GM12874 (cell line): ENCODE data around the gene NAA60.

ENCODE experiments used
- TF ChIP-seq, protein P1 (sequence below): IDR thresholded peaks from 2 replicates; pipeline ENCODE4 v1.5.1; 2011; ENCODE audit warnings: low read depth, mild to moderate bottlenecking, control low read depth, low read length, moderate library complexity; ENCODE audit not compliant: insufficient read depth

NAA60 gene

DNA sequence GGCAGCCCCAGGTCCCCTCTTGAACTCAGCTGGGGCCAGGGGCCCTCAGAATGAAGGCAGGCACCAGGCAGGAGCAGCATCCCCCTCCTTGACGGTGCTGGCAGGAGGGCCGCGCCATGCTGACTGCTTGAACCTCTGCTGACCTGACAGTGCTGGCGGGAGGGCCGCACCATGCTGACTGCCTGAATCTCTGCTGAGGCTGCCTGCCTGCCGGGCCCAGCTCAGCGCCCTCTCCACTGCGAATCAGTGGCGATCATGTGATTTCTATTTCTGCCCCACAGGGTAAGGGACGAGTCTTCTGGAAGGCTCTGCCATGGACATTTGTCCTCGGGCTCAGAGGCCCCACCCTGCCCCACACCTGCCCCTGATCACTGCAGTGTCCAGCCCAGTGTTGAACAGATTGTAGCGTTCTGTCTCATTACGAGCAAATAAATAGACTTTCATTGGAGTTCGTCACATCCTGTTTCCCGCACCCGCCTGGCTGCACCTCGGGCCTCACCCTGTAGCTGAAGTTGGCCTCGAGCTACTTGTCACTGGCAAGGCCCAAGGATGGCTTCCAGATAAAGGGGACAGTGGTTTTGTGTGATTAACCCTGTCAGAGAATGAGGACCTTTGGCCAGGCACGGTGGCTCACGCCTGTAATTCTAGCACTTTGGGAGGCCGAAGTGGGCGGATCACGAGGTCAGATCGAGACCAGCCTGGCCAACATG is 43.2 kb downstream of the NAA60 start:
- TF ChIP-seq, protein P1, sequence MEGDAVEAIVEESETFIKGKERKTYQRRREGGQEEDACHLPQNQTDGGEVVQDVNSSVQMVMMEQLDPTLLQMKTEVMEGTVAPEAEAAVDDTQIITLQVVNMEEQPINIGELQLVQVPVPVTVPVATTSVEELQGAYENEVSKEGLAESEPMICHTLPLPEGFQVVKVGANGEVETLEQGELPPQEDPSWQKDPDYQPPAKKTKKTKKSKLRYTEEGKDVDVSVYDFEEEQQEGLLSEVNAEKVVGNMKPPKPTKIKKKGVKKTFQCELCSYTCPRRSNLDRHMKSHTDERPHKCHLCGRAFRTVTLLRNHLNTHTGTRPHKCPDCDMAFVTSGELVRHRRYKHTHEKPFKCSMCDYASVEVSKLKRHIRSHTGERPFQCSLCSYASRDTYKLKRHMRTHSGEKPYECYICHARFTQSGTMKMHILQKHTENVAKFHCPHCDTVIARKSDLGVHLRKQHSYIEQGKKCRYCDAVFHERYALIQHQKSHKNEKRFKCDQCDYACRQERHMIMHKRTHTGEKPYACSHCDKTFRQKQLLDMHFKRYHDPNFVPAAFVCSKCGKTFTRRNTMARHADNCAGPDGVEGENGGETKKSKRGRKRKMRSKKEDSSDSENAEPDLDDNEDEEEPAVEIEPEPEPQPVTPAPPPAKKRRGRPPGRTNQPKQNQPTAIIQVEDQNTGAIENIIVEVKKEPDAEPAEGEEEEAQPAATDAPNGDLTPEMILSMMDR = no peak

DNA sequence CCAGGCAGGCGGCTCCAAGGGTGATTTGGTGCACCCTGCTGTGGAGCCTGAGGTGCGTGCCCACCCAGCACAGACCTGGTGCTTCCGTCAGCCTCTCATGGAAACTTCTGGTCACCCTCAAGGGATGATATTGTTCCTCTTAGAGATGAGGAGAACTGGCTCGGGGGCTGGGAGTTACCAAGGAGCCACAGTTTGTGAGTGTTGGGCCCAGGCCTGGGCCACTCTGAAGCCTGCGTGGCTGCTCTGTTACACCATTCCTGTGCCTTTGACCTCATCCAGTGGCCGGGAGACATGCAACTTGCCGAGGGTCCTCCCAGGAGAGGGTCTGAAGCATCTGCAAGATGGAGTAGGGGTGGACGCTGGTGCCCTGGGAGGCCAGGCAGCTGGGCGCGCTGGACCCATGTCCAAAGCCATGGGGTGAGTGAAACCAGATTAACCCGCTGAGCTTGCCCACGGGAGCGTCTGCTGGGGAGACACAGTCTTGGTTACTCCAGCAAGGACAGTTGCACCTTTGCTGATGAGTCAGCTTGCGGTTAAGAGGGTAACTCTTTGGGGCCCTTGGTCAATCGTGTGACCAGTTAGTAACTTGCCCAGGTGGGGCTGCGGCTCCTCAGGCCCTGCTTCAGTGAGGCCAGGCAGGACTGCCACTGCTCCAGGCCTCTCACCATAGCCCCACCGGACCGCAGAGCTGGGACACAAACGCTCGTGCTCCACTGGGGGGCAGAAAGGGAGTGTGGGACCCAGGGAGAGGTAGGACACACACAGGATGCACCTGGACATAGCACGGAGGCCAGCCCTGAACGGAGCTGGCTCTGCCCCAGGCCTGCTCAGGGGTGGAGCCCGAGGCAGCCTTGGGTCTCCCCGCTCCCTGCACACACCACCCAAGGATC is 44.3 kb downstream of the NAA60 start:
- TF ChIP-seq, protein P1 = no peak

DNA sequence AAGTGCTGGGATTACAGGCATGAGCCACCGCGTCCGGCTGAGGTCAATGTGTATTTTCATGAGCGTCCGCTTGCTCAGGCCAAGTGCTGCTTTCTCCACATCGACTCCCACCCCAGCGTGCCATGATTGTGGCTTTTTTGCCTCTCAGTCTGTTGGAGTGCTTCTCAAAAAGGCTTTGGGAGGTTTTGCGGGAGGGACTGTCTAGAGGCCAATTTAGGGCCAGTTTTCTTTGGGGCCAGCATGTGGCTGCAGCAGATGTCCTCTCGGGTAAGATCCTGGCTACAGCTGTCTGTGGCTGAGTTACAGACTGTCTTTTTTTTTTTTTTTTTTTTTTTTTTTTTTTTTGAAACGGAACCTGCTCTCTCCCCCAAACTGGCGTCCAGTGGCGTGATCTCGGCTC is 45.3 kb downstream of the NAA60 start:
- TF ChIP-seq, protein P1 = no peak

DNA sequence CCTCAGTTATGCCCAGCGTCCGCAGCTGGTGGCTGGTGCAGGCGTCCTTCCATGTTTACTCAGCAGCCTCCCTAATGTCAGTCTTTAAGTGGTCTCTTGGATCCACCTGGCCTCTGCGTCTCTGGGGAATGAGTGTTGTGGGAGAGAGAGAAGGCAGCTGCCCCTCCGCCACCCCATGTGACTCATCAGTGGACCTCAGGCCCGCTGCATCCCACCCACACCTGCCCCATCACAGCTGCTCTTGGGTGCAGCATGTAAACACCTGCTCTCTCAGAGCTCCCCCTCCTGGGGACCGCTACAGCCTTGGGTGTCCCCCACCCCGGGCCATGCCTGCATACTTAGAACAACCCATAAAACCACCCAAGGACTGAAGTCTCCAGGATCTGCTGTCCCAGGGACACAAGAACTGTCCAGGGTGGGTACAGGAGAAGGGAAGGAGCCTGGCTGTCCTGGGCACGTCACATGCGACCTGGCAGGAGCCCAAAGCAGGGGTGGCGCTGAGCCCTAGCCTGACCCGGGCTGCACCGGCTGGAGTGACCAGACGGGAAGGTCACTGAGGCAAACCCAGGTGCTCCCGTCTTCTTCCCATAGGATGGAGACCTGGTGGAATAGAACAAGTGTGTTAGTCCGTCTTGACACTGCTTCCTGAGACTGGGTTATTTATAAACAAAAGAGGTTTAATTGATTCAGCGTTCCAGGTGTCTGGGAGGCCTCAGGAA is 47.6 kb downstream of the NAA60 start:
- TF ChIP-seq, protein P1 = 0 out of 2 replicates have a peak, but pooled peaks have one; percentile 8

DNA sequence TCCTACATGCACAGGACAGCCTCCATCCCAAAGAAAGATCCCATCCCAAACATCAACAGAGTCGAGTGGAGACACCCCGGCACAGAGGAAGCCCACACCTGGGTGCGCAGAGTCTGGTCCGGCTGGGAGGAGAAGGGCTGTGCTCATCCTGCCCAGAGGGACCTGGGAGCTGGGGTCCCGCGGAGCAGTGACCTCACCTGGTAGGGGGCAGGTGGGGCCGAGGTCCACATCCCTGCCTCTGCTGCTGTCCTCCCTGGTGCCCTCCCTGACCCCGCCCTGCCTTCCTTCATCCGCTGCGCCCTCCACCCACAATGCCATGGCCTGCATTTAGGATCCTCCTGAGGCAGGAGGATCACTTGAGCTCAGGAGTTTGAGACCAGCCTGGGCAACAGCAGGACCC is 48.9 kb downstream of the NAA60 start:
- TF ChIP-seq, protein P1 = no peak

DNA sequence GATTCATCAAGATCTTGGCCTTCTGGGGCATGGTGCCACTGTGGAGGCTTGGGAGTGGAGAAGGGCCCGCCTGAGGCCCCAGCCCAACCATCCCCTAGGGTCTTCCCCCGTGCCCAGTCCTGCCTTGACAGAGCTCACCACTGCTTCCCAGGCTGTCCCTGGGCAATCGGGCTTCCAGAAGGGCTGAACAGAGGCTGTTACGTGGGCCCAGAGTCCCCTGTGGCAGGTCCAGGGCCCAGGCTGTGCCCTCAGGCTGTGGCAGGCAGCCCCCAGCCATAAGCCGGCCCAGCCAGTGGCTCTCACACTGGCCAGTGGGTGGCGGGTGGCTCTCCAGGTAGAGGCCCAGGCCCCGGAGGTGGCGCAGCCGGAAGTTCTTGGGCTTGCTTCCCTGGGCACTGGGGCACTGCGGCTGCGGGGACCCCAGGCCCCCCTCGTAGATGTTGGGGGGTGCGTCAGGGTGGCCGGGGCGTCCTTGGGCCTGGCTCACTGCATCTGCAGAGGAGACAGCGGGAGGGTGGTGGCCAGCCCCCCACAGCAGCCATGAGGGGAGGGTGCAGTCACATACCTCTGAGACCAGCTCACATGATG is 51.0 kb downstream of the NAA60 start:
- TF ChIP-seq, protein P1 = no peak

DNA sequence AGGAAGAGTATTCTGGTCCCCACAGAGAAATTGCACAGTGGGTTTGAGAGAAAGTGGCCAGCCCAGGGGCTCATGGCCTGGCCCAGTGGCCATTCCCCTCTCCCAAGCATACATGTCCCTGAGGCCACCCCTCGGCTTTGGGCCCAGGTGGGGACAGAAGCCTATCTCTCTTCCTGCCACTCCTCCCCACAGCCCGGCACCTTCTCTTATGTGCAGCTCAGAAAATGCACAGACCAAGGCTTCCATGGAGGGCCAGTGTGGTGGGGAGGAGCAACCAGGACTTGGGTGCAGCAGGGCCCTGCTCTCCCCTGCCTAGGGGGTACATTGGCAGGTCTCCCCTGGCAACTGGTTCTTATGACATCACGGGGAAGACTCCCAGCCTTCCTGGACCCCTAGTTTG is 51.7 kb downstream of the NAA60 start, which contains the start of gene C16orf90:
Gene C16orf90, minus strand, starts transcription at position 314 of the 400 bp plus-strand sequence. Its CDS starts 68 bp downstream, at position 246.
- TF ChIP-seq, protein P1 = no peak
